Hepatocyte (in vitro differentiated cells): ENCODE results near the gene IL9R. TPM values are rescaled to one million over a fixed set of nuclear protein-coding genes. Genes with fewer than 3 reads are reported as not detected.
"Not testable (repeated sequence)": the region's sequence is repeated elsewhere in the genome, so short reads cannot be mapped to it uniquely, and the experiment has no call there.

Experiments used
- DNase-seq: peaks from one replicate; pipeline ENCODE4 v3.0.0-alpha.2; 2016; ENCODE audit warnings: low spot score
- H2AFZ ChIP-seq: fragments of 200-600 bp; sonication (generic); 2 replicates; pipeline ENCODE4 v1.6.0; 2016; ENCODE audit warnings: antibody characterized with exemption, mild to moderate bottlenecking
- H3K27ac ChIP-seq: fragments of 200-600 bp; sonication (generic); 2 replicates; pipeline ENCODE4 v1.5.1; 2016; ENCODE audit warnings: mild to moderate bottlenecking
- H3K27me3 ChIP-seq: fragments of 200-600 bp; sonication (generic); 2 replicates; pipeline ENCODE4 v1.6.1; 2016
- H3K36me3 ChIP-seq: fragments of 200-600 bp; sonication (generic); replicated peaks from 2 replicates; pipeline ENCODE4 v1.5.1; 2016; ENCODE audit warnings: low read depth; ENCODE audit not compliant: insufficient read depth
- H3K4me1 ChIP-seq: fragments of 200-600 bp; sonication (generic); 2 replicates; pipeline ENCODE4 v1.5.1; 2016; ENCODE audit warnings: mild to moderate bottlenecking, moderate library complexity; ENCODE audit not compliant: insufficient read depth
- H3K4me2 ChIP-seq: fragments of 200-600 bp; sonication (generic); 2 replicates; pipeline ENCODE4 v1.6.0; 2016
- H3K4me3 ChIP-seq: fragments of 200-600 bp; sonication (generic); 2 replicates; pipeline ENCODE4 v1.5.1; 2016; ENCODE audit warnings: mild to moderate bottlenecking
- H3K79me2 ChIP-seq: fragments of 200-600 bp; sonication (generic); 2 replicates; pipeline ENCODE4 v1.6.0; 2017; ENCODE audit warnings: mild to moderate bottlenecking
- H3K9me2 ChIP-seq: fragments of 200-600 bp; sonication (generic); replicated peaks from 2 replicates; pipeline ENCODE4 v1.6.0; 2017; ENCODE audit warnings: mild to moderate bottlenecking; ENCODE audit not compliant: insufficient read depth
- H3K9me3 ChIP-seq: fragments of 200-600 bp; sonication (generic); 2 replicates; pipeline ENCODE4 v1.5.1; 2016; ENCODE audit warnings: low read depth, mild to moderate bottlenecking
- H4K20me1 ChIP-seq: fragments of 200-600 bp; sonication (generic); 2 replicates; pipeline ENCODE4 v1.6.0; 2016; ENCODE audit warnings: mild to moderate bottlenecking; ENCODE audit not compliant: insufficient read depth, poor library complexity, severe bottlenecking
- CTCF ChIP-seq: fragments of 200-600 bp; sonication (generic); IDR thresholded peaks from 2 replicates; pipeline ENCODE4 v1.5.1; 2016; ENCODE audit warnings: antibody characterized with exemption, mild to moderate bottlenecking; ENCODE audit not compliant: poor library complexity
- EZH2 ChIP-seq: fragments of 200-600 bp; sonication (generic); IDR thresholded peaks from 2 replicates; pipeline ENCODE4 v1.6.1; 2016; ENCODE audit warnings: antibody characterized with exemption, mild to moderate bottlenecking, borderline replicate concordance
- EZH2phosphoT487 ChIP-seq: fragments of 200-600 bp; sonication (generic); IDR thresholded peaks from one replicate; pipeline ENCODE4 v1.6.1; 2018; ENCODE audit warnings: antibody characterized with exemption, mild to moderate bottlenecking, low read depth, moderate library complexity; ENCODE audit not compliant: unreplicated experiment, severe bottlenecking
- whole genome bisulfite sequencing: methylation state at CpG from one replicate; pipeline ENCODE4 v1.1.6; 2016; ENCODE audit warnings: low lambda C conversion rate; ENCODE audit errors: missing lambda C conversion rate; 5-methylcytosine and 5-hydroxymethylcytosine counted together
- polyA plus RNA-seq: library from polyadenylated mRNA; unstranded; fragments of >200 nt; fragmentation: Nextera tagmentation; extraction: Ambion mirVana; gene quantifications from 2 replicates; pipeline ENCODE4 v1.2.1, GENCODE V29; 2016
- total RNA-seq: library from RNA; depleted of rRNA; stranded (reverse); fragments of >200 nt; gene quantifications from 2 replicates; pipeline ENCODE4 v1.2.3, GENCODE V29; 2014

IL9R gene
- total and polyA plus RNA-seq, 2 experiments from 2014 or later, result not detected

- TF ChIP-seq CTCF, result peak; percentile 11
- H3K9me2 ChIP-seq, H3K36me3 ChIP-seq, H3K79me2 ChIP-seq, H3K4me1 ChIP-seq, H2AFZ ChIP-seq, DNase-seq, H4K20me1 ChIP-seq, H3K27ac ChIP-seq, H3K27me3 ChIP-seq, H3K4me2 ChIP-seq, H3K9me3 ChIP-seq, H3K4me3 ChIP-seq: not testable (repeated sequence)
- WGBS, result 48% methylated on average over 5 of the region's 5 CpGs
Measured at GRCh38 chrX:155971658-155972057, 25.8 kb upstream of the IL9R start.

GRCh38 chrX:155972241-155972640 lies 25.3 kb upstream of the IL9R start:
- WGBS, result 84% methylated on average over 7 of the region's 7 CpGs

DNA sequence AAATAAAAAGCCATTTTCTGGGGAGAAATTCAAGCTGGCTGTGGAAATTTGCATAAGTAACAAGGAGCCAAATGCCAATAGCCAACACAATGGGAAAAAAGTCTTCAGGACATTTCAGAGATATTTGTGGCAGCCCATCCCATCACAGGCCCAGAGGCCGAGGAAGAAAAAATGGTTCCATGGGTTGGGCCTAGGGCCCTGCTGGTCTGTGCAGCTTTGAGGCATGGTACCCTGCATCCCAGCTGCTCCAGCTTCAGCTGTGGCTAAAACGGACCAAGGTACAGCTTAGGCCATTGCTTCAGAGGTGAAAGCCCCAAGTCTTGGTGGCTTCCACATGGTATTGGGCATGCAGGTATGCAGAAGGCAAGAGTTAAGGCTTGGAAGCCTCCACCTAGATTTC lies 14.2 kb upstream of the IL9R start:
- H3K9me3 ChIP-seq, result no peaks in the 10 kb centered on the region
- WGBS, result 85% methylated on average over 2 of the region's 2 CpGs
- no peaks in the 10 kb centered on the region for H3K9me2 ChIP-seq
- TF ChIP-seq EZH2phosphoT487 (no peak), CTCF (no peak), EZH2 (no peak)
- no peak overlapping the region for H3K4me2 ChIP-seq
- no peaks in the 10 kb centered on the region for H3K79me2 ChIP-seq
- H3K36me3 ChIP-seq, result no peaks in the 10 kb centered on the region
- H4K20me1 ChIP-seq, result no peaks in the 10 kb centered on the region
- H3K4me1 ChIP-seq, result no peaks in the 10 kb centered on the region
- no peak for DNase-seq
- H2AFZ ChIP-seq, result no peak overlapping the region
- H3K27ac ChIP-seq, result no peak overlapping the region
- no peak overlapping the region for H3K4me3 ChIP-seq
- no peaks in the 10 kb centered on the region for H3K27me3 ChIP-seq

More at GRCh38 chrX:155972241-155972640, 25.3 kb upstream of the IL9R start:
- not testable (repeated sequence) for H4K20me1 ChIP-seq, H3K4me3 ChIP-seq, H3K27ac ChIP-seq, H3K9me2 ChIP-seq, H2AFZ ChIP-seq, H3K27me3 ChIP-seq, H3K79me2 ChIP-seq, DNase-seq, H3K4me1 ChIP-seq, H3K36me3 ChIP-seq, H3K9me3 ChIP-seq, H3K4me2 ChIP-seq

GRCh38 chrX:155985208-155985607 lies 12.3 kb upstream of the IL9R start:
- TF ChIP-seq EZH2phosphoT487, result no peak
- no peak for TF ChIP-seq CTCF
- TF ChIP-seq EZH2, result no peak
- Histone ChIP-seq H3K27me3 (no peaks in the 10 kb centered on the region), H3K27ac (peak overlapping the region; percentile 37), H3K36me3 (no peaks in the 10 kb centered on the region), H3K4me3 (no peak overlapping the region), H4K20me1 (no peaks in the 10 kb centered on the region), H3K4me1 (no peaks in the 10 kb centered on the region), H3K9me3 (no peaks in the 10 kb centered on the region), H2AFZ (no peak overlapping the region), H3K4me2 (no peak overlapping the region), H3K79me2 (no peaks in the 10 kb centered on the region), H3K9me2 (no peaks in the 10 kb centered on the region)
- no peak for DNase-seq
- 52% methylated on average over 2 of the region's 2 CpGs for WGBS

DNA sequence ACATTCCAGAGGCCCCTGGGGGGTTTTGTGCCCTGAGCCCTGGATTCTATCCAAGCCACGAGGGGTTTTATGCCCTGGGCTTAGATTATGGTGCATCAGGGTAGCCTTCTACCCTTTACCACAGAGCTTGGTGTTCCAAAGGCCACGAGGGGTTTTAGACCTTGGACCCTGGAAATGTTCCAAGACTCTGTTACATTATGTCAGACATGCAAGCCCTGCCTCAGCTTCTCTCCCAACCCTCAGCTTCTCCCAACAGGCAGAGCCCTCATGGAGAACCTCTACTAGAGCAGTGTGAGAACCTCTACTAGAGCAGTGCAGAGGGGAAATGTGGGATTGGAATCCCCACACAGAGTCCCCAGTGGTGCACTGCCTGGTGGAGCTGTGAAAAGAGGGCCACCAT lies 10.5 kb upstream of the IL9R start:
- not testable (repeated sequence) for H3K79me2 ChIP-seq, H3K9me3 ChIP-seq, H3K27ac ChIP-seq, H3K4me2 ChIP-seq, H4K20me1 ChIP-seq, DNase-seq, H3K9me2 ChIP-seq, H3K4me1 ChIP-seq, H3K36me3 ChIP-seq, H3K4me3 ChIP-seq, H2AFZ ChIP-seq, H3K27me3 ChIP-seq
- WGBS, result 15% methylated on average over 2 of the region's 2 CpGs
